Retinal pigment epithelial cell (primary cell): ENCODE data around the gene GYG1.

Experiments
- DNase-seq: peaks from one replicate; pipeline ENCODE4 v3.0.0-alpha.2; 2010; ENCODE audit warnings: low read depth
- H3K4me3 ChIP-seq: 2 replicates; pipeline ENCODE4 v1.5.1; 2011; ENCODE audit warnings: mild to moderate bottlenecking, low read length, control low read depth, moderate library complexity
- TF ChIP-seq, protein P1 (sequence below): conservative IDR thresholded peaks from 2 replicates; pipeline ENCODE4 v1.5.1; 2011; ENCODE audit warnings: low read depth, low read length, control low read depth, inconsistent platforms

Gene GYG1

DNA sequence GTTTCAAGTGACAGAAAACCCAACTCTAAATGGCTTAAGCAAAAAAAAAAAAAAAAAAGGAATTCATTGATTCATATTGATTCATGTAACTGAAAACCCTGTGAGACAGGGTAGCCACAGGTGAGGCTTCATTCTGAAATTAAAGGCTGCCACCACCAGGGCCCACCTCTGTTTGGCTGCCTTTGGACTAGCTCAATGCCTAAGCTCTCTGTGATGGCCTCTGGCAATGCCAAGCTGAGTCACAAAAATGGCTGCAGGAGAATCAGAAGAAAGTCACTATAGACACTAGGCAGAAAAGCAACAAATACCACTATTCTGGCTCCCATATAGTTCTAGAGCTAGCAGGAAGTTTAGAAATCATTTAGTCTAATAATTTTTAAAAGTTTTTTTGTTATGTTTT, 38.2 kb upstream of the GYG1 start:
- TF ChIP-seq, protein P1, sequence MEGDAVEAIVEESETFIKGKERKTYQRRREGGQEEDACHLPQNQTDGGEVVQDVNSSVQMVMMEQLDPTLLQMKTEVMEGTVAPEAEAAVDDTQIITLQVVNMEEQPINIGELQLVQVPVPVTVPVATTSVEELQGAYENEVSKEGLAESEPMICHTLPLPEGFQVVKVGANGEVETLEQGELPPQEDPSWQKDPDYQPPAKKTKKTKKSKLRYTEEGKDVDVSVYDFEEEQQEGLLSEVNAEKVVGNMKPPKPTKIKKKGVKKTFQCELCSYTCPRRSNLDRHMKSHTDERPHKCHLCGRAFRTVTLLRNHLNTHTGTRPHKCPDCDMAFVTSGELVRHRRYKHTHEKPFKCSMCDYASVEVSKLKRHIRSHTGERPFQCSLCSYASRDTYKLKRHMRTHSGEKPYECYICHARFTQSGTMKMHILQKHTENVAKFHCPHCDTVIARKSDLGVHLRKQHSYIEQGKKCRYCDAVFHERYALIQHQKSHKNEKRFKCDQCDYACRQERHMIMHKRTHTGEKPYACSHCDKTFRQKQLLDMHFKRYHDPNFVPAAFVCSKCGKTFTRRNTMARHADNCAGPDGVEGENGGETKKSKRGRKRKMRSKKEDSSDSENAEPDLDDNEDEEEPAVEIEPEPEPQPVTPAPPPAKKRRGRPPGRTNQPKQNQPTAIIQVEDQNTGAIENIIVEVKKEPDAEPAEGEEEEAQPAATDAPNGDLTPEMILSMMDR = no peak
- DNase-seq = no peak
- H3K4me3 ChIP-seq = no peak overlapping the region

DNA sequence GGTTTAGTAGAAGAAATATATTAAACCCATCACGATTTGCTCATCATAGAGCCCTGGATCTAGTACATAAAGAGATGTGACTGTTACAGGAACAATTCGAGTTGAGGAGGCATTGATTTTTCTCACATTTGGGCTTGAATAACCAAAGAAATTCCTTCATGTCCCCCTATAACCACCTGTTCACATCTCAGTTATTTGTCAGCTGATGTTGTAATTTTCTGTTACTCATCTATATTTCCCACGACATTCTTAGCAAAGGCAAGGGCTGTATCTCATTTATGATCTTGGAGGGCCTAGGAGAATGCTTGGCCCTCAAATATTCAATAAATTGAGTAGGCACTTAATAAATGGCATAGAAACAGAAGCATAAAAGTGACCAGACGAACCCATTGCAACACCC, 36.4 kb upstream of the GYG1 start:
- TF ChIP-seq, protein P1 = no peak
- no peak overlapping the region for H3K4me3 ChIP-seq
- no peak for DNase-seq

DNA sequence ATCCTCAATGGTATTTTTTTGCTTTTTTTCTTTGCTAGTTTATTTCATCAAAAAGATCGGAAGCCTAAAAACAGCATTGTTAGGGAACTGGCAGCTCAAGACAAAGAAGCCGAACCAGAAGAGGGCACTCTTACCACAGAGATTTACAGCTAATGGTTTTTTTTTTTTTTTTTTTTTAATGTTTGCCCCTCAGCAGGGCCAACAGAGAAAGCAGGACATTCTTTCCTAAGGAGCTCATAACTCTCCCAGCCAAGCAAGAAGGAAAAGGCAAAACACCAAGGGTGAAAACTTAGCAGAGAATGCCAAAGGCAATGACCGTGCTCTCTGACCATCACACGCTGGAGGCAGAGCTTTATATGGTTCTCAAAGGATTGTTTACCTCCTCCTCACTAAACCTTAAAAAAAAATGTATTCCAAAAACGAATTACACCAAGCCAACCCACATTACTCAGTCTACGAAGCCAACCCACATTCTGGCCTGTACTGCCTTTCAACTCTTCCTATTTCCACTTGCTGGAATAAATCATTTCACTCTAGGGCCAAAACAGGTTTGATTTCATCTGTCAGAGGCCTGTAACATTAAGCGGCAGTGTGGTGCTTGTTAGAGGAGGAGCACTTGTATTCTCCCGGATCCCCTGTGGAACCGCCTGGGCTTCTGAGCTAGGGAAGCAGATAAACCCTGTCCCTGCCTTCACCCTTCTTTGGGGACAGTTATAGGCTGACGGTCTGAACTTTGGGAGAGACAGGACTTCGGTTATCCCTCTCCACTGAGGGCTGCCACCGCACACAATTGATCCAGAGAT, 35.6 kb upstream of the GYG1 start:
- H3K4me3 ChIP-seq = no peak overlapping the region
- TF ChIP-seq, protein P1 = peak; percentile 72
- DNase-seq = peak; percentile 67

DNA sequence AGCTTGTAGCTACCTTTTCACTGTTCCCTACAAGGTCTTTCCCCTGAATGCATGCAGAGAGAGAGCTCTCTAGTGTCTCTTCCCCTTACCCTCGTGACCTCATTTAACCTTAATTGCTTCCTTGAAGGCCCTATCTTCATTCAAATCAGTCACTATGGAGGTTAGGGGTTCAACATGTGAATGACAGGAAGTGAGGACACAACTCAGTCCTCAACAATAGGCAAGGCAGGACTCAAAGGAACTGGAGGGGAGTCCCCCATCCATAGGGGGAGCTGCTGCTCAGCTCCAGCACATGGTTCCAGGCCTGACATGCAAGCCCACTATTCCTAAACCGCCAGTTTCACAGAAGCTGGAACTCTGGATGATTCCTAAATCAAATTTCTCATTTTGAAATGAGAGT, 33.8 kb upstream of the GYG1 start:
- TF ChIP-seq, protein P1 = peak; percentile 50
- H3K4me3 ChIP-seq = no peak overlapping the region
- no peak for DNase-seq

DNA sequence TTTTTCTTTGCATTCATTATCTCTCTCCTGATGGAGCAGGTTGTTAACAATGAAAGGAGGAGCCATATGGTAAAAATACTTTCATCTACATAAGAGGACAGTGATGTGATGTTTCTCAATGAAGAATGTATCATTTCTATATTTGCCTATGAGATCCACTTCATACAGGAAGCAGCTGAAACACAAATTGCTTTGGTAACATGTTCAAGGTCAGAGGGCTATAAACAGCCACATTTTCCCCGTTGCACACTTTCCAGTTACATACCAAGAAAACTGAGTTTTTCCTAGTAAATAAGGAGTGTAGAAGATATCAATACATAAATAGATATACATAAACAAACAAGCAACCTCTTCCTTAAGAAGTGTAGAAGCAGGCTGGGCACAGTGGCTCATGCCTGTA, 32.6 kb upstream of the GYG1 start:
- no peak for DNase-seq
- no peak overlapping the region for H3K4me3 ChIP-seq
- TF ChIP-seq, protein P1 = no peak

DNA sequence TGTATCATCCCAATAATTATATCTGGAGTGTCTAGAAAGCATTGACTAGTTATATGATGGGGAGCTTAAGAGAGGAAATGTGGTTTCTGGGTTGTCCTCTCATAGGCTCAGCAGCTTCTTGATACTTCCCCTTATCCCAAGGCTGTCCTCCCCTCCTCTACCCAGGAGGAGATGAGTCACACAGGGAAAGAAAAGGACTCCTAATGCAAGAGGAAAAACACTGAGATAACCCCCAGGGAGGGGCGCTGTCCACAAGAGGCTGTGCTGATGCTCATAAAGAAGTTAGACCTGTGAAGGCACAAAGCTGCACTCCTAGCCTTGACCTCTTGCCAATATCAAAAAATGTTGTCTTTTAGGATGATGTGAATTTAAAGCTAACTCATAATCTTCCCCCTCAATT, 28.8 kb upstream of the GYG1 start:
- DNase-seq = peak; percentile 24
- no peak overlapping the region for H3K4me3 ChIP-seq
- TF ChIP-seq, protein P1 = peak; percentile 40

DNA sequence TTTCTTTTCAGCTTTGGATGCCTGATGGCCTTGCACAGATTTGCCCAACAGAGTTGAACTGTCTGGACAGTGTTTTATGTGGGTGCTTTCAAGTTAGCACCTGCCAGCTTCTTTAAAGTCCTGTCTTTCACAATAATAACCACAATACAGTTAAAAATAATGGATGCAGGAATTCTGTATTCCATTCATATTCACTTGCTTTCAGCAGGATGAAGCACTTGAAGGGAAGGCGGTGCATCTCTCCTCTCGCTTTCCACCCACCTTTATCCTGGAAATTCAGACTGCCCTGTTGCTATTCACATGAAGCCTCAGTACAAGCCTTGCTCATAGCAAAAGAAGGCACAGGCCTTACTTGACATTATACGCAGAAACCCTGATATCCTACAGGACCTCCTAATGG, 26.5 kb upstream of the GYG1 start:
- TF ChIP-seq, protein P1 = no peak
- no peak overlapping the region for H3K4me3 ChIP-seq
- DNase-seq = no peak
